ENCODE measurements around the gene RBMS1.

GRCh38 chr2:160437273-160437672, 56.3 kb downstream of the RBMS1 start:
- TF ChIP-seq CTCF (IDR thresholded peaks at IDR 0.05; ENCODE audit: insufficient read depth, low read length) (no peak), POLR2AphosphoS5 (IDR thresholded peaks at IDR 0.05; ENCODE audit: low read depth) (no peak), REST (IDR thresholded peaks at IDR 0.05; ENCODE audit: insufficient replicate concordance, low read depth) (no peak), GABPA (IDR thresholded peaks at IDR 0.05; ENCODE audit: low read depth) (no peak)

All from HL-60 (cell line).